GM21737 (cell line): ENCODE results near the gene NMB.

Source experiments
- ATAC-seq: cut with Tn5 transposase; IDR thresholded peaks from one replicate; pipeline ENCODE4 v1.9.1; 2021; ENCODE audit warnings: mild to moderate bottlenecking, moderate library complexity; ENCODE audit not compliant: unreplicated experiment

NMB gene

GRCh38 chr15:84620626-84621025, 37.4 kb downstream of the NMB start:
- ATAC-seq, result no peak

- ATAC-seq, result no peak
Observed at GRCh38 chr15:84616235-84616634, 41.8 kb downstream of the NMB start.

- ATAC-seq, result no peak
Observed at GRCh38 chr15:84611631-84612030, 46.4 kb downstream of the NMB start.

- ATAC-seq, result no peak
Observed at GRCh38 chr15:84609818-84610525, 48.0 kb downstream of the NMB start.

- ATAC-seq, result no peak
Observed at GRCh38 chr15:84608707-84609284, 49.2 kb downstream of the NMB start.

GRCh38 chr15:84606653-84607120, 51.3 kb downstream of the NMB start:
- no peak for ATAC-seq

- ATAC-seq, result no peak
Observed at GRCh38 chr15:84605554-84605882, 52.5 kb downstream of the NMB start.
